Ishikawa (cell line): ENCODE results near the gene SLK.

Source experiments
- CEBPB ChIP-seq: IDR thresholded peaks from 2 replicates; pipeline ENCODE4 v1.6.1; 2012
- CREB1 ChIP-seq: IDR thresholded peaks from 2 replicates; pipeline ENCODE4 v1.6.1; 2012; ENCODE audit warnings: low read depth
- EP300 ChIP-seq: IDR thresholded peaks from 2 replicates; pipeline ENCODE4 v1.6.1; 2012; ENCODE audit warnings: borderline replicate concordance
- MAX ChIP-seq: IDR thresholded peaks from 2 replicates; pipeline ENCODE4 v1.6.1; 2012
- RAD21 ChIP-seq: IDR thresholded peaks from 2 replicates; pipeline ENCODE4 v1.6.1; 2012; ENCODE audit warnings: low read depth
- REST ChIP-seq: IDR thresholded peaks from 2 replicates; pipeline ENCODE4 v1.6.1; 2012; ENCODE audit warnings: low read depth, mild to moderate bottlenecking
- ZBTB7A ChIP-seq: IDR thresholded peaks from 2 replicates; pipeline ENCODE4 v1.6.1; 2012; ENCODE audit warnings: low read depth

- TF ChIP-seq MAX (no peak), EP300 (no peak), RAD21 (no peak), CREB1 (no peak), REST (no peak), ZBTB7A (no peak), CEBPB (no peak)
These were observed 37.5 kb upstream of the SLK start for GRCh38 chr10:103929381-103929921.
